GM19372 (cell line): ENCODE results near the gene CLEC7A.

ENCODE experiments used
- ATAC-seq: cut with Tn5 transposase; IDR thresholded peaks from one replicate; pipeline ENCODE4 v1.9.1; 2021; ENCODE audit warnings: mild to moderate bottlenecking, low read depth, moderate library complexity; ENCODE audit not compliant: unreplicated experiment

CLEC7A gene

DNA sequence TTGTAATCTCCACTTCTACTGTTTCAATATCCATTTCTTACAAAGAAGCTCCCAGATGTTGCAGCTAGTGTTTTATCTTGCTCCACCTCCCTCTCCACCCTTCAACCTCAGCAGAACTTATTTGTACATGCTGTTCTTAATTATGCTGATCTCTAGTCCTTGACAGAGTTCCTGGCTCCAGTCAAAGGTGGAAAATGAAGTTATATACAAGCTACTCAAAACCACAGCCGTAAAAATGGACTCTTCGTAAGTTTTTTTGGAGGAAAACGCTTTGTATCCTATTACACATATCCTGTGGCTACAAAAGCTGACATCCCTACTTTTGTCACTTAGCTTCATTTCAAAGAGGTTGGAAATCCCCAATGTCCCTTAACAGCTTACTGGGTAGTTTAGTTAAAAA, 32.5 kb downstream of the CLEC7A start:
- ATAC-seq = no peak

DNA sequence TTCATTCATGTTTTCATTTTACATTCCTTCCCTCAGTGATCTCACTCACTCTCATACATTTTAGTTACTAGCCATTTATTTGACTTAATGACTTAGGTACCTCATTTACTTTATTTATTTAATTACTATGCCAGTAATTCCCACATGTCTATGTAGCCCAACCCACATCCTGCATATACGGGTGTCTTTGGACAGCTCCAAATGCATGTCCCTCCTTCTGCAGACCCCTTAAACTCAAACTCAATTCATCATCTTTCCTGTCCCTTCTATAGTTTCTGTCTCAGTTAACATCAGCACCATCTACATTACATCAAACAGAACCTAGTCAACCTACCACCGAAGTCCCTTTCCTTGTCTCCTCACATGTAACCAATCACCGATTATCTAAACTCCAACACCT, 34.0 kb downstream of the CLEC7A start:
- no peak for ATAC-seq

- ATAC-seq = no peak
Observed at GRCh38 chr12:10094646-10095395, 35.2 kb downstream of the CLEC7A start.

DNA sequence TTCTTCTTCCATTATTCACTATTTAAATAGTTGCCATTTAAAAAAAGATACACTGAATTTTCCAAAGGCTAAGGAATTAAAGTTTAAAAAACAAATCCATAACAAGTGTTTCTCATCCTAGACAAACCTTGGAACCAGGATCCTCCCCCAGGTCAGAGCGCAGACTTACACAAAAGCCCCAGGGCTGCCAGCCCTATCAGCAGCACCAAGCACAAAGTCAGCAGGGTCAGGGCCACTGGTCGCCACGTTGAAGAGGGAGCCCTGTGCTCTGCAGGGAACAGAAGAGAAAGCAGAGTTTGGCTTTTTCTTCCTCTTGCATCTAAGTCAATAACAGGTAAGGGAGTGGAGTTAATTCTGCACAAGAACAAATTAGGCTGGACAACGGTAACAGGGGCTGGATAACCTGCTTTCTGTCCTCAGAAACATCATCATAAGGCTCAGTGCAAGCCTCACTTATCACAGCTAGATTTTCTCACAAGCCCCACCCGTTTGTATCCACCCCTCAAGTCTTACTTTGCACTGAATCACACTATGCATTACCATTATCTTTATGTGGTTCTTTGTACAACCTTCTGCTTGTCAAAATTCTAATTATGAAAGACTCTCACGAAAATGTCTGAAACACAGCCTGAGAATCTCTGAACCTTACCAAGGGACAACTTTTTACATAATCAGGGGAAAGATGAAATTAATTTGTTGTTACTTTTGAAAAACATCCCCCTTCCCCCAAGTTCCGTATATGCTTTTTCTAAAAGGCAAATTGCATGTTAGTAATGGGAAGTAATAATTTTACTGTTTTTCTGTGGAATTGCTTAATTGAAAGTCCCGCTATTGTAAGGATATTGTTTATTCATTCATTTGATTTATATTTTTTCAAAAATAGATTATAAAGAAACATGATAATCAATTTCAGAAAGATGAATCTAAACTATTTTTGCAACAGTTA, 40.8 kb downstream of the CLEC7A start:
- no peak for ATAC-seq

DNA sequence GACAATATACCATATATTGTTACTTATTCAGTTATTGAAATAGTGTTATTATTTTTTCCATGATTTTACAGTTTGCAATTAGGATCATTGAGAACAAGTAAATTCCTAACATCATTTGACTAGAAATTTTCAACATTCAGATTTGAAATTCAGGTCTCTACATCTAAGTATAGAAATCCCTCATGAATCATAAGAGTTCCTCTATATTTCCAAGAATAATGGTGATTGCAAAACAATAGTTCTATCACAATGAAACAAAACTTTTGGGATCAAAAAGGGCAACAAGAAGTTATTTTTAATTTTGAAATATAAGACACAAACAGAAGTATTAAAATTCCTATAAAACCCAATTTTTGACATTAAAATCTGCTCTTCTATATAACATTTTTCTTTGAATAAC, 42.0 kb downstream of the CLEC7A start:
- ATAC-seq = no peak

- ATAC-seq = no peak
Observed at GRCh38 chr12:10086387-10086786, 43.6 kb downstream of the CLEC7A start.

GRCh38 chr12:10084733-10085132, 45.3 kb downstream of the CLEC7A start:
- no peak for ATAC-seq

DNA sequence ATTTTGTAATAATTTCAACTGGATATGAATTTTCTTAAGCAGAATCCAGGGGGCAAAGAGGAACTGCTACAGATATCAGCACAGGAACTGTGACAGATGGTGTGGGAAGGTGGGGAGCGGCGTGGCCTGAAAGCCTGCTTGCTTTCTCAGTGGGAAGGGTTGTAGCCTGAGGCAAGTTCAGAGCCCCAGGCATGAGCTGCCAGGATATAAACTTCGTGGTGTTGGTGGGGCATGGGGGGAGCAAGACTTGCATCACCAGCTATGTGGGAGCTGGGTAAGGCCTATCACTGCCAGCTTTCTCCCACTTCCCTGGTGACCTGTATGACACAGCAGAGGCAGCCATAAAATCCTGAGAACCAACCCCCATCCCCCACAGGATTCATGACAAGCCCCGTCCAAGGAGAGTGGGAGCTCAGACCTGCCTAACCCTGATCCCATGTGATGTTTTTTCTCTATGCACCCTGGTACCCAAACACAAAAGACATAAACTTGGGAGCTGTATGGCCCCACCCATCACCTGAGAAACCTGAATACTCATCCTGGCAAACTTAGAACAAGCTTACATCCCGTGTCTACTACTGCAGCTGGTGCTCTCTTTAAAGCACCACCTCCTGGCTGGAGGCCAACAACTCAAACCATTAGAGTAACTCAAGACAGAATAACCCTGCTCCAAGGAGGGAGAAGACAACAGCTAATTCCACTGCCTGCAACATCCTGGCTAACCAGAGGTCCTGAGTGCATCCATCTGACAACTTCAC, 47.7 kb downstream of the CLEC7A start:
- ATAC-seq = no peak

- ATAC-seq = no peak
Observed at GRCh38 chr12:10075451-10075850, 54.5 kb downstream of the CLEC7A start.

DNA sequence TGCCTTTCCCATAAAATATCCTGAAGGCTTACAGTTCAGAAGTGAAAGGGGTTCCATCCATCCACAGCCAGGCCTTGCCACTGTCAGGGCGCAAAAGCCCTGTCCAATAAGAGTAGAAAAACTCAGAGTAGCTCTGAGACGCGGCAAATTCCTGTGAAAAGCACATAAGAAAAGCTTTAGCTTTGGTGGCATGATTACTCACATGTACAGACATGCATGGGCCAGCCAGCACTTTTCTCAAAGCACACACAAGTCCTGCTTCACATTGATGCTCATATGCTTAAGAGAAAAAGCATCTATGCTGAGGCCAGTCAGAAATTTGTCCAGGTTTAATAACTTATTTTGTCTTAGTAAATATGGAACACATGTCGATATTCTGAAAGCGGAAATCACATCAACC, 56.7 kb downstream of the CLEC7A start:
- no peak for ATAC-seq

DNA sequence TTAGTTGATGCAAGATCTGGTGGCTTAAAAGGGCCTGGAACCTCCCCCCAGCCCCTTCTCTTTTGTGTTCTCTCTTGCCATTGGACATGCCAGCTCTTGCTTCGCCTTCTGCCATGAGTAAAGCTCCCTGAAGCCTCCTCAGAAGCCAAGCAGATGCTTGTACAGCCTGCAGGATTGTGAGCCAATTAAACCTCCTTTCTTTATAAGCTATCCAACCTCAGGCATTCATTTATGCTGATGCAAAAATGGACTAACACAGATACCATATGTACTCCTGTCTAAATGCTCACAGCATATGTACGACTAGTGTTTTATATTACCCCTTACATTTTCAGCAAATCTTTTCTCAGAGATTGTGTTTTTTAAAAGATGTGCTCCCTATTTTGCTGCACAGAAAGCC, 57.9 kb downstream of the CLEC7A start:
- ATAC-seq = no peak

GRCh38 chr12:10070380-10070779, 59.6 kb downstream of the CLEC7A start:
- no peak for ATAC-seq

DNA sequence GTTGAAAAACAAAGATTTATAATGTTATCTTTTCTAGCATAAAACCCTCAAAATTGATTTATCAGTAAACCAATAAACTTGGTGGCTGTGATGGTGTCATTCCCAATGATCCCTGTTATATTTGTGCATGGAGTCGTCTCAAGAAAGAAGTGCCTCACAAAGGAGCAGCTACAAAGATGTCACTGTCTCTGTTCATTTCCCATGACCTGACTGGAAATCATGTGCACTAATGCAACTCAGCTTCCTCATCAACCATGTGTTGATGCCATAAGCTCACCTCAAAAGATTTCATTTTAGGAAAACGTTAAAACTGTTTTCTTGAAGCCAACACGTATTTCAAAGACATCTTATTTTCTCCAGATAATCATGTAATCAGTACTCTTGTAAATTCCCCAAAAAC, 60.0 kb downstream of the CLEC7A start:
- ATAC-seq = no peak

- no peak for ATAC-seq
Observed at GRCh38 chr12:10069099-10069498, 60.9 kb downstream of the CLEC7A start.

- ATAC-seq = no peak
Observed at GRCh38 chr12:10068644-10069043, 61.4 kb downstream of the CLEC7A start.

GRCh38 chr12:10067942-10068341, 62.1 kb downstream of the CLEC7A start:
- ATAC-seq = no peak

DNA sequence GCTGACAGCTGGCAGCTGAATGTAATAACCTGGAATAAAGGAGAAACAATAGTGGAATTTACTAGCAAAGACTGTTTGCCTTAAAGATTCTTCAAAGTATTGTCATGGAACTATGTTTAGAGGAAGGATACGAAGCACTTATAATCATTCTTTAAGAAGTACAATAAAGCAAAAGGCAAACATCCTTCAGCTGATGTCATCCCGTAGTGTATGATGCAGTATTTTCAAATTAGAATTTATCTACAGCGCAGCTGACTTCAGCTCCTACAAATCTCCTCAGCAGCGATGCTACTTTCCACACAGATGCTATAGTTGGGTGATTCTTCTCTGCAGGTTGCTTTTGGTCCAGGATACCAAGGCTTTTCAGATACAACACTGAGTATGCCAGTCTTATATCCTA, 62.7 kb downstream of the CLEC7A start:
- ATAC-seq = no peak
